ENCODE results near the gene TOPAZ1. TPM values are rescaled to one million over a fixed set of nuclear protein-coding genes. Genes with fewer than 3 reads are reported as not detected.

Gene TOPAZ1
- total RNA-seq, 1 experiment from 2014 or later = not detected

- TF ChIP-seq TCF7L2 (IDR thresholded peaks at IDR 0.05; ENCODE audit: low read depth, low read length) (0 out of 2 replicates have a peak, but pooled peaks have one; percentile 43), CTCF (IDR thresholded peaks at IDR 0.05) (peak; percentile 80), POLR2AphosphoS5 (IDR thresholded peaks at IDR 0.05; ENCODE audit: low read depth, low read length) (no peak), REST (IDR thresholded peaks at IDR 0.05; ENCODE audit: insufficient read depth in 1 of 2, low read depth in 2 of 2, low read length in 1 of 2) (no peak), SIN3A (IDR thresholded peaks at IDR 0.05; ENCODE audit: borderline replicate concordance, insufficient read depth, low read depth, low read length) (no peak)
- no peak overlapping the region for H3K4me3 ChIP-seq (ENCODE audit: low read depth in 2 of 2, low read length in 2 of 2)
- no peaks in the 10 kb centered on the region for H3K9me3 ChIP-seq (ENCODE audit: control insufficient read depth, insufficient read depth, low read depth, low read length)
- no peaks in the 10 kb centered on the region for H3K4me1 ChIP-seq (ENCODE audit: control insufficient read depth, insufficient read depth, low read length)
- H3K36me3 ChIP-seq (ENCODE audit: control insufficient read depth, insufficient read depth, low read length) = no peaks in the 10 kb centered on the region
- POLR2A ChIA-PET = no interaction called here
- intact Hi-C loops (cut with micrococcal nuclease; ENCODE audit: unreplicated experiment) = no loop called here
- H3K27ac ChIP-seq (ENCODE audit: low read length) = no peak overlapping the region
- BruUV-seq (replicated peaks) = no TSS peak
- DNase-seq (ENCODE audit: low read depth, low spot score) = peak; percentile 60
- CTCF ChIA-PET = interaction anchor here (0.6 kb wide), 3 partner anchors 80 to 198 kb away, joined by 3 to 4 read pairs (median 3); no protein-coding TSS in a partner anchor
- in situ Hi-C loops (cut with HindIII; ENCODE audit: low pct_unique_long_range_greater_than_20kb, low sequenced_read_pairs) = no loop called here
- ATAC-seq = peak; percentile 68; the same call in 1 of the 2 replicates
- no peaks in the 10 kb centered on the region for H3K27me3 ChIP-seq (ENCODE audit: control insufficient read depth, insufficient read depth, low read length)
These were observed 5.8 kb upstream of the TOPAZ1 start for GRCh38 chr3:44235604-44236484.

DNA sequence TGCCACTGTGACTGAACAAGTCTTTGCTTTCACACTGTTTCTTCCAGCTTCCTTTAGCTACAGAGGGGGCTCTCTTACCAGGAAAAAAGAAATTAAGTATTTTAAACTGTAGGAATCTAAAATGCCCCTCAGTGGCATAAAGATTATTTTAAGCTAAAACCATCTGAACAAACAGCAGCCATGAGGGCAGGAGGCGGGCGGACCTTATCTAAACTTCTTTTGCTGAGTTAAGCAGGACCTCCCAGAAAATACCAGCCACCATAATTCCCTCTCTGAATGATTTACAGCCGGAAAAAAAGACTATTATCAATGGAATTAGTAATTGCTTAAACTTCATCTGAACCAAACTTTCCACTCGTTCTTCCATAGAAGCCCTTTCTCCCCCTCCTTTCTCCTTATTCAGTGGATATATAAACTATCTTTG is 5.2 kb upstream of the TOPAZ1 start:
- Histone ChIP-seq H3K27me3 (ENCODE audit: control insufficient read depth, insufficient read depth, low read length) (no peaks in the 10 kb centered on the region), H3K36me3 (ENCODE audit: control insufficient read depth, insufficient read depth, low read length) (no peaks in the 10 kb centered on the region), H3K27ac (ENCODE audit: low read length) (no peak overlapping the region), H3K4me1 (ENCODE audit: control insufficient read depth, insufficient read depth, low read length) (no peaks in the 10 kb centered on the region), H3K9me3 (ENCODE audit: control insufficient read depth, insufficient read depth, low read depth, low read length) (no peaks in the 10 kb centered on the region), H3K4me3 (ENCODE audit: low read depth in 2 of 2, low read length in 2 of 2) (no peak overlapping the region)
- ChIA-PET POLR2A (no interaction called here), CTCF (interaction anchor here (0.6 kb wide), 1 partner anchor 150 kb away, joined by 3 read pairs; no protein-coding TSS in a partner anchor)
- in situ Hi-C loops (cut with HindIII; ENCODE audit: low pct_unique_long_range_greater_than_20kb, low sequenced_read_pairs) = no loop called here
- intact Hi-C loops (cut with micrococcal nuclease; ENCODE audit: unreplicated experiment) = no loop called here
- TF ChIP-seq CTCF (IDR thresholded peaks at IDR 0.05) (no peak), TCF7L2 (IDR thresholded peaks at IDR 0.05; ENCODE audit: low read depth, low read length) (no peak), POLR2AphosphoS5 (IDR thresholded peaks at IDR 0.05; ENCODE audit: low read depth, low read length) (no peak), SIN3A (IDR thresholded peaks at IDR 0.05; ENCODE audit: borderline replicate concordance, insufficient read depth, low read depth, low read length) (no peak), REST (IDR thresholded peaks at IDR 0.05; ENCODE audit: insufficient read depth in 1 of 2, low read depth in 2 of 2, low read length in 1 of 2) (no peak)
- ATAC-seq (no peak), DNase-seq (ENCODE audit: low read depth, low spot score) (no peak)
- BruUV-seq (replicated peaks) = no TSS peak
